Psoas muscle (tissue), 8 donors: ENCODE measurements around the gene COL5A2. TPM values are rescaled to one million over a fixed set of nuclear protein-coding genes. Genes with fewer than 3 reads are reported as not detected.

ENCODE experiments used
- ATAC-seq, 4 donors: fragments of 200-7000 bp; cut with Tn5 transposase; one replicate each; pipeline ENCODE4 v1.9.1; 2020; ENCODE audit warnings: moderate library complexity in 3 of 4, mild to moderate bottlenecking in 2 of 4
- DNase-seq, 2 donors: peaks; one replicate each; pipeline ENCODE4 v3.0.0-alpha.2; 2020
- H3K27ac ChIP-seq: fragments of 200-600 bp; one replicate; pipeline ENCODE4 v1.8.0; 2022
- H3K27me3 ChIP-seq, 3 donors: fragments of 200-600 bp in 1 of 3; one replicate each; pipeline versions ENCODE4 v1.6.1 to v1.8.0; 2013 to 2022; ENCODE audit warnings: low read length in 2 of 3, mild to moderate bottlenecking in 2 of 3, moderate library complexity in 1 of 3; ENCODE audit not compliant: insufficient read depth in 3 of 3
- H3K36me3 ChIP-seq, 2 donors: fragments of 200-600 bp in 1 of 2; one replicate each; pipeline versions ENCODE4 v1.6.1 to v1.8.0; 2013 to 2022; ENCODE audit warnings: low read depth in 1 of 2, mild to moderate bottlenecking in 1 of 2, moderate library complexity in 1 of 2; ENCODE audit not compliant: insufficient read depth in 1 of 2
- H3K4me1 ChIP-seq: fragments of 200-600 bp; one replicate; pipeline ENCODE4 v1.8.0; 2022
- H3K4me3 ChIP-seq: fragments of 200-600 bp; one replicate; pipeline ENCODE4 v1.8.0; 2022; ENCODE audit warnings: mild to moderate bottlenecking
- H3K9me3 ChIP-seq: fragments of 200-600 bp; one replicate; pipeline ENCODE4 v1.8.0; 2022
- CTCF ChIP-seq: fragments of 200-600 bp; IDR thresholded peaks from one replicate; pipeline ENCODE4 v1.8.0; 2022; ENCODE audit warnings: antibody characterized with exemption
- WGBS, 3 donors: extraction: QIAGEN DNeasy Blood & Tissue Kit; methylation state at CpG; one replicate each; pipeline versions ENCODE4 v1.1.6 to v1.1.7; 2013; 5-methylcytosine and 5-hydroxymethylcytosine counted together
- intact Hi-C, 2 donors: fragments of 100-400 bp; cut with DNase I; formaldehyde crosslinking; loops; one replicate each; pipeline versions ENCODE4 v1.11.0 to v1.14.2; 2022
- polyA plus RNA-seq, 3 donors: library from polyadenylated mRNA; stranded (reverse); fragments of 200-250 nt; gene quantifications; one replicate each; pipeline ENCODE4 v1.2.3, GENCODE V29; 2013
- total RNA-seq, 4 donors: library from RNA; stranded (reverse); fragmentation: NEBNext Ultra II Directional in 2 of 4; extraction: Animal tissue kit (Norgen Biotek cat#: 25700) in 2 of 4; gene quantifications; one replicate each; pipeline versions ENCODE4 v1.2.1 to v1.2.4, GENCODE V29; 2021 to 2023
- donor health status: healthy with polysubstance abuse.
- donor health status: DM: no; HTN: no; CAD: no; lungs with moderate emphysema.
- donor health status: Bipolar disorder and iron deficiency.
- donor health status: healthy.
- donor health status: DM: yes; HTN: yes; CAD: no.
- donor health status: DM: no; HTN: no; CAD: no.
- donor health status: DM: no; HTN: no; CAD: no.
- donor health status: DM: yes; HTN: yes; CAD: no.

COL5A2 gene
- total and polyA plus RNA-seq, 7 donors: 2.3 to 16.8 (median 3.9) TPM

- H3K4me1 ChIP-seq: no peaks in the 10 kb centered on the region
- ATAC-seq: no peak
- H3K27ac ChIP-seq: no peak overlapping the region
- H3K9me3 ChIP-seq: no peaks in the 10 kb centered on the region
- intact Hi-C loops: no loop called here
- DNase-seq: no peak
- no peak overlapping the region for H3K4me3 ChIP-seq
- no peak for TF ChIP-seq CTCF
- no peaks in the 10 kb centered on the region for H3K27me3 ChIP-seq
- H3K36me3 ChIP-seq: no peaks in the 10 kb centered on the region
Observed at GRCh38 chr2:189018631-189019030, 160.9 kb downstream of the COL5A2 start.

- TF ChIP-seq CTCF: no peak
- Histone ChIP-seq H3K4me1 (no peaks in the 10 kb centered on the region), H3K36me3 (peaks cover 0 to 7% of the 10 kb centered on the region in 2 donors), H3K27me3 (no peaks in the 10 kb centered on the region), H3K4me3 (no peak overlapping the region), H3K9me3 (no peaks in the 10 kb centered on the region), H3K27ac (no peak overlapping the region)
- intact Hi-C loops: no loop called here
- ATAC-seq (no peak), DNase-seq (no peak)
Observed at GRCh38 chr2:189016311-189016861, 163.2 kb downstream of the COL5A2 start.

- Histone ChIP-seq H3K4me3 (no peak overlapping the region), H3K9me3 (no peaks in the 10 kb centered on the region), H3K27me3 (no peaks in the 10 kb centered on the region), H3K36me3 (peaks cover 0 to 17% of the 10 kb centered on the region in 2 donors), H3K4me1 (no peaks in the 10 kb centered on the region), H3K27ac (no peak overlapping the region)
- intact Hi-C loops: no loop called here
- 56 to 63% (median 63%) methylated on average over 1 of the region's 1 CpG for WGBS, 3 donors
- TF ChIP-seq CTCF: no peak
- no peak for ATAC-seq
- no peak for DNase-seq
Observed at GRCh38 chr2:189015359-189015758, 164.2 kb downstream of the COL5A2 start.

GRCh38 chr2:189014449-189015138 is 165.0 kb downstream of the COL5A2 start:
- no peak for TF ChIP-seq CTCF

More at GRCh38 chr2:189014449-189015138, 165.0 kb downstream of the COL5A2 start:
- intact Hi-C loops: no loop called here
- DNase-seq (no peak), ATAC-seq (no peak)
- Histone ChIP-seq H3K4me1 (no peaks in the 10 kb centered on the region), H3K4me3 (no peak overlapping the region), H3K36me3 (peaks cover 0 to 17% of the 10 kb centered on the region in 2 donors), H3K27me3 (no peaks in the 10 kb centered on the region), H3K27ac (no peak overlapping the region), H3K9me3 (no peaks in the 10 kb centered on the region)
- WGBS, 3 donors: 50 to 58% (median 56%) methylated on average over 2 of the region's 2 CpGs
